GM13976 (cell line): ENCODE measurements around the gene SLC10A1.

Experiments used
- DNase-seq: peaks from one replicate; pipeline ENCODE4 v3.0.0; 2012; ENCODE audit warnings: low spot score
- in situ Hi-C: fragments of 300-500 bp; cut with MboI; formaldehyde crosslinking; loops from one replicate; pipeline ENCODE4 v1.12.0; 2022; ENCODE audit warnings: low sequenced_read_pairs, mixed read lengths, inconsistent platforms; ENCODE audit not compliant: unreplicated experiment
- TF ChIP-seq, protein P1 (sequence below): IDR thresholded peaks from 2 replicates; pipeline ENCODE4 v1.5.1; 2012; ENCODE audit warnings: borderline replicate concordance, mild to moderate bottlenecking; ENCODE audit not compliant: insufficient read depth; ENCODE audit errors: extremely low read depth, missing control alignments, control extremely low read depth

SLC10A1 gene

GRCh38 chr14:69768873-69769272 lies 28.2 kb downstream of the SLC10A1 start:
- TF ChIP-seq, protein P1, sequence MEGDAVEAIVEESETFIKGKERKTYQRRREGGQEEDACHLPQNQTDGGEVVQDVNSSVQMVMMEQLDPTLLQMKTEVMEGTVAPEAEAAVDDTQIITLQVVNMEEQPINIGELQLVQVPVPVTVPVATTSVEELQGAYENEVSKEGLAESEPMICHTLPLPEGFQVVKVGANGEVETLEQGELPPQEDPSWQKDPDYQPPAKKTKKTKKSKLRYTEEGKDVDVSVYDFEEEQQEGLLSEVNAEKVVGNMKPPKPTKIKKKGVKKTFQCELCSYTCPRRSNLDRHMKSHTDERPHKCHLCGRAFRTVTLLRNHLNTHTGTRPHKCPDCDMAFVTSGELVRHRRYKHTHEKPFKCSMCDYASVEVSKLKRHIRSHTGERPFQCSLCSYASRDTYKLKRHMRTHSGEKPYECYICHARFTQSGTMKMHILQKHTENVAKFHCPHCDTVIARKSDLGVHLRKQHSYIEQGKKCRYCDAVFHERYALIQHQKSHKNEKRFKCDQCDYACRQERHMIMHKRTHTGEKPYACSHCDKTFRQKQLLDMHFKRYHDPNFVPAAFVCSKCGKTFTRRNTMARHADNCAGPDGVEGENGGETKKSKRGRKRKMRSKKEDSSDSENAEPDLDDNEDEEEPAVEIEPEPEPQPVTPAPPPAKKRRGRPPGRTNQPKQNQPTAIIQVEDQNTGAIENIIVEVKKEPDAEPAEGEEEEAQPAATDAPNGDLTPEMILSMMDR = no peak
- in situ Hi-C loops = no loop called here
- DNase-seq = no peak

- peak; percentile 96 for DNase-seq
- in situ Hi-C loops = no loop called here
- TF ChIP-seq, protein P1 = no peak
These were observed 29.6 kb downstream of the SLC10A1 start for GRCh38 chr14:69767369-69767999.

- DNase-seq = peak; percentile 93
- in situ Hi-C loops = no loop called here
These were observed 30.1 kb downstream of the SLC10A1 start, which contains the start of gene SRSF5 for GRCh38 chr14:69766984-69767368. Gene SRSF5 (plus strand): TSS chr14:69767142. CDS start chr14:69768157, 1,015 bp downstream.

DNA sequence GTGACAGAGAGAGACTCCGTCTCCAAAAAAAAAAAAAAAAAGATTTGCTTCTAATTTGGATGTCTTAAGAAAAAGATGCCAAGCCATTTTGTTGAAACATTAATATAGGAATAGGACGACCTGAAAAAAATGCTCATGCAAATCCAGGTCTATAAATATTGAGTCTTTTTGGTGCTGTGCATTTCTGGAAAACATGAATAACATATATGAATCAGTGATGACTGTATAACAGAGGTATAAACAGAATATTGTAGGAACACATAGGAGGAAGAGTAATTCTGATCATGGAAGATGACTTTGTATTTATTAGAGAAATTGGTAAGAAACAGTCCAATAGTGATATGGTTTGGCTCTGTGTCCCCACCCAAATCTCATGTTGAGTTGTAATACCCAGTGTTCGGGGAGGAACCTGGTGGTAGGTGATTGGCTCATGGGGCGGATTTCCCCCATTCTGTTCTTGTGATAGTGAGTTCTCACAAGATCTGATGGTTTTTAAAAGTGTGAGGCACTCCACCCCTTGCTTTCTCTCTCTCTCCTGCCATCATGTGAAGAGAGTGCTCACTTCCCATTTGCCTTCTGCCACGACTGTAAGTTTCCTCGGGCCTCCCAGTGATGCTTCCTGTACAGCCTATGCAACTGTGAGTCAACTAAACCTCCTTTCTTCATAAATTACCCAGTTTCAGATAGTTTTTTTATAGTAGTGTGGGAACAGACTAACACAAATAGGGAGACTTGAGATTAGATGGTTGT lies 33.1 kb downstream of the SLC10A1 start:
- DNase-seq = no peak
- in situ Hi-C loops = no loop called here
- TF ChIP-seq, protein P1 = no peak

More at GRCh38 chr14:69766984-69767368, 30.1 kb downstream of the SLC10A1 start, which contains the start of gene SRSF5:
- TF ChIP-seq, protein P1 = no peak

- in situ Hi-C loops = no loop called here
- TF ChIP-seq, protein P1 = no peak
- DNase-seq = no peak
These were observed 36.2 kb downstream of the SLC10A1 start for GRCh38 chr14:69760810-69761209.

- no peak for DNase-seq
- TF ChIP-seq, protein P1 = no peak
- in situ Hi-C loops = no loop called here
These were observed 40.7 kb downstream of the SLC10A1 start for GRCh38 chr14:69756298-69756697.
